Eye (tissue), 1 donor: Measurements from ENCODE around the gene ARMS2.
A peak's percentile ranks its signal among the peaks of the same experiment; 100 is the strongest.

ENCODE experiments used
- DNase-seq: peaks from one replicate; pipeline ENCODE4 v3.0.0-alpha.2; 2015

Gene ARMS2

DNA sequence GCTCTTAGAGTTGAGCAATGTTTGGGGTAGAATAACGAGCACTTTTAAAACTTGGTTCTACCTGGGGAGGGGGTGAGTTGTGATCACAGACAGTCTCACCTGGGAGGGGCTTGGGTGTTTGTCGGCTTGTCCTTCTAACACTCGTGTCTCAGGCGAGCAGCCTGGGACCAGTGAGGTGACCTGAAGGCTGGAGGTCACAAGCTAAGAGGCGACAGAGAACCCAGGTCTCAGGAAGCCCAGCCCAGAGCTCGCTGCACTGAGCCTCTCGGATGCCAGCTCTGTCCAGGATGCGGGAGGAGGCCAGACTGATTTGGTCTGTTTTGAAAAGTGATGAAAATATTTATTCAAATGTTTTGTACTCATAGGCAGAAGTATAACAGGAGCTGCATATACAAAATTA is 18.7 kb downstream of the ARMS2 start:
- DNase-seq: no peak

DNA sequence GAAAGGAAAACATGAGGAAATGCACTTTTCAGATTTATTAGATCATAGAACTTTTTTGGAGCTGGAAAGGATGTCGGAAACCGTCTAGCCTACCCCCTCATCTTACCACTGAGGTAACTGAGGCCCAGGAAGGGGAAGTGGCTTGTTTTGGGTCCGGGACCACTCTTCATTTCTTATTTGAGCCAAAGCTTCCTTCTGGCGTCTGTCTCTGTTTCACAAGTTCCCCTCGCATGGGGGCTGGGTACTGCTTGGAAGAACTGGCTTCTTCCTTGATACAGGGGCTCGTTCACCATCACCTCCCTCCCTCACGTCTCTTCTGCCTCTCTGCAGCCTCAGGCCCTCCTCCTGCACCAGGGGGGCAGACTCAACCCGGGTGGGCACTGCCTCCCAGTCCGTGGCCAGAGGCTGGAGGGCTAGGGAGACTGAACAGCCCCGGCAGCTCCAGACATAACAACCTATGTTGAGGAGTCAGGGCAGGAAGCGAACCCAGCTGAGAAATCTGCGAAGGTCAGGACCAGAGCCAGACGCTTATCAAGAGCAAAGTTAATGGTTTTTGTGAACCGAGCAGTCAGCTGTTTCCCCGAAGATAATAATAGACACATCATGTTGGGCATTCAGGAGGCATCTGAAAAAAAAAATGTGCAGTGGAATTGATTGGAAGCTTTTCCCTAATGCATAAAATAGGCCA is 19.8 kb downstream of the ARMS2 start:
- peak; percentile 56 for DNase-seq

DNA sequence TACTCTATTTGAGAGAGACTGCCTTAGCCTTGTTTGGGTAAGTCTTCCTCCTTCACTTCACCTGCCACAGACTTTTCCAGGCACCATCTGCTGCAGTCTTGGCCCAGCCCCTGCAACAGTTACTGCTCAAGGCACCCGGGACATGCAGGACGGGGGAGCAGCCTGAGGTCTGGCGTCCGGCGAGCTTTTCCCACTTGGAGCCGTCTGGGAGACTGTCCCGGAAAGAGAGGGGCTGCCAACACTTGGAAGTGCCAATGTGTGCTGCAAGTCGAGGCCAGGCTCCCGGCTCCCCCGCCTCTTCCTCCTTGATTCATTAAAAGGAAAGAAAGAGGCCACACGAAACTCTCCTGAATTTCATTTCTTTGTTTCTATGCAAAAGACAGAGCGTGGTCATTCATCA is 20.6 kb downstream of the ARMS2 start:
- DNase-seq: no peak

DNA sequence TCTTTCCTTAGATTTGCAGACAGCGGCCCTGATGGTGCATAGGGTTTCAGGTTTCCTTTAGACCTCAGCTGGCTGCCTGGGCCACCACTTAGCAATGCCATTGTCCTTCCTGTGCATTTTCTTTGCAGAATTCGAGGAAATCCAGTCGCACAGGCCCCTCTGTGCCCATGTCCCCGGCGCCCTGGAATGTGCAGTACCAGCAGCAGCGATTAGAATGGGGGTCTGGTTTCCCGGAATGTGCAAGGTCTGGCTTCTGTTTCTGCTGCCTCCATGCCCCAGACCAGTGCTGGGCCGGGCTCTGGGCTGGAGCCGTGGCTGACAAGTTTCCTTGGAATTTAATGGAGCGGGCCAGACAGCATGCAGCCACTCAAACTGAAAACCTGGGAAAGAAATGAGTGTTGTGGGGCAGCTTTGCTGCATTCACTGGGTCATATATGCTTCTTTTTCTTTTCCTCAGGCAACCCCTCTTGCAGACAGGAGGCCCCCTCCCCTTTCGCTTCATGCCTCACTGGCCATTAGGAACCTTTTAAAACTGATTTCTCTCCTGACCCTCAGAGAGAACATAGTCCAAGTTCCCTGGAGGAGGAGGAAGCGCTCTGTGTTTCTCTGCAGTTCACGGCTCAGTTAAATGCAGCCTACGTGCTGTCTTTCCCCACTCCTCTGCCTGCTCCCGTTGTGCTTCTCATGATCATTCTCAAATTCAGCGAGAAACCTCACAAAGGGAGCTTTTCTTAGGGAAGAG is 21.3 kb downstream of the ARMS2 start:
- DNase-seq: peak; percentile 85

DNA sequence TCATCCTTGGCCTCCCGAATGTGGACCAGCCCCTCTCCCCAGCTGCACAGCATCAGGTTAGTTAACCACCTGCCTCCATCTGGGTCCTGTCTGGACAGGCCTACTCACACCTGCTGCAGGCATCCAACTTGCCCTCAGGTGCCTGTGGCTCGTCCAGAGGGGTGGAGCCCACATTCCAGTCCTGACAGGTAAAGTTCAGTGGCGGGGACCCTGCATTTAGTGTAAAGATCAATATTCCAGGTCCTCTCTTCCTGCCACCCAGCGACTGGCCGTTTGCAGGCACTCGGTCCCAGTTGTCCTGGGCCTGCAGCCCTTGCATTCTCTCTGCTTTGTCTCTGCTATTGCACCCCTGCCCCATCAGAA is 21.9 kb downstream of the ARMS2 start:
- no peak for DNase-seq

DNA sequence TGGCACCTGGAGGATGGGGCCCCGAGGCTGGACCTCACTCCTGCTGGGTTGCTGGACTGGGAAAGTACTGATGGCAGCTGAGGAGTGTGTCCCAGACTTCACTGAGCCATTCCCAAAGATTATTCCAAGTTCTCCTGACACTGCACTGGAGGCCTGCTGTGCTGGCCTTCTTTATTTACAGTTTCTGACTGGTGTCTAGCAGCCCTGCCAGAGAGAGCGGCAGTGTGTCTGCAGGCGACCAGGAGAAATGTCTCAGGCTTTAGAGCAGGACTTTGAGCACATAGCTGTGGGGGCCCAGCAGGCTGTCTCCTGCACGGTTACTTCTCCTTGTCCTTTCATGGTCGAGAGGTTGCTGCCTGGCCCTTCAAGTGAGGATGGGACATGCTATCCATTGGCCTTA is 23.0 kb downstream of the ARMS2 start:
- no peak for DNase-seq

DNA sequence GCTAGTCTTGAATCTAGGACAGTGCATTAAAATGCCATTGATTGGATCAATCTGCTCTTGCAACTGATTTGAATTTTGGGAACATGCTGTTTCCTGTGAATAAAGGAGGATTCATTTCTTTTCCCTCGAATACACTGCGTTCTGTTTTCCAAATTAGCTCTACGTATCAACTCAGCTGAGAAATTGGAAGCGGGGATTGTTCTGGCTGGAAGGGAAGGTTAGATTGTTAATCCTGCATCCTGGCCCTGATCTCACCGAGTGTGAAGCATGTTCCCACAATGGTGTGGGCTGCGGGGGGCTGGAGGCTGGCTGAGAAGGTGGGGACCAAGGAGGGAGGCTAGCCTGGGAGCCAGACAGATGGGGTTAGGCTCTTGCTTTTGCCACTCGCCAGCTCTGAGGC is 24.5 kb downstream of the ARMS2 start:
- DNase-seq: no peak

DNA sequence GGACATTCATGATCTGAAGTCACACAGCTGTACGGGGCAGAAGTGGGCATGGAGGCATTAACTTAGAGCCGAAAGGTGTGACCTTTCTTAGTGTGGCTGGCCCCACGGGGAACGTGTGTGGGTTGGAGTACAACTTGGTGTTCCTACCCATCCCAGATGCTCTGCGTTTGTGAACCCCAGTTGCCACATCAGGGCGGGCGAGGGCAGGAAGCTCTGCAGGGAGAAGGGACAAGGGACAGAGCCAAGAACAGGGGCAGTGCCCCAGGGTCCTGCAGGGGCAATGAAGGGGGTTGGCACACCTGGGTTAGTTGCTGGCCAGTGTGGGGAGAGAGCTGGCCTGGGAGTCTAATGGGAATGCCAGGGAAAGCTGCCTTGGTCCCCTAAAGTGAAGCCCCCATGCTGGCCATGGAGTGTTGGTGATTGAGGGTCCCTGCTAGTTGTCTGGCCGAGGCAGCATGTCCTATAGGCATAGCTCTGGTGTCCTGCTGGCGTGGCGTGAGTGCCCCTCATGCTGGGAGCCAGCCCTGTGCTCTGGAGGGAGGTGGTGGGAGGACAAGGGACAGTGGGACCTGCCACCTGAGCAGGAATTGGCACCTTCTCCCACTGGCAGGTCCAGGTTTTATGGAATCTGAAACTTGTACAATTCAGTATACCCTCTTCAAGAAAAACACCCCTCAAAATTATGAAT is 25.8 kb downstream of the ARMS2 start:
- DNase-seq: no peak

DNA sequence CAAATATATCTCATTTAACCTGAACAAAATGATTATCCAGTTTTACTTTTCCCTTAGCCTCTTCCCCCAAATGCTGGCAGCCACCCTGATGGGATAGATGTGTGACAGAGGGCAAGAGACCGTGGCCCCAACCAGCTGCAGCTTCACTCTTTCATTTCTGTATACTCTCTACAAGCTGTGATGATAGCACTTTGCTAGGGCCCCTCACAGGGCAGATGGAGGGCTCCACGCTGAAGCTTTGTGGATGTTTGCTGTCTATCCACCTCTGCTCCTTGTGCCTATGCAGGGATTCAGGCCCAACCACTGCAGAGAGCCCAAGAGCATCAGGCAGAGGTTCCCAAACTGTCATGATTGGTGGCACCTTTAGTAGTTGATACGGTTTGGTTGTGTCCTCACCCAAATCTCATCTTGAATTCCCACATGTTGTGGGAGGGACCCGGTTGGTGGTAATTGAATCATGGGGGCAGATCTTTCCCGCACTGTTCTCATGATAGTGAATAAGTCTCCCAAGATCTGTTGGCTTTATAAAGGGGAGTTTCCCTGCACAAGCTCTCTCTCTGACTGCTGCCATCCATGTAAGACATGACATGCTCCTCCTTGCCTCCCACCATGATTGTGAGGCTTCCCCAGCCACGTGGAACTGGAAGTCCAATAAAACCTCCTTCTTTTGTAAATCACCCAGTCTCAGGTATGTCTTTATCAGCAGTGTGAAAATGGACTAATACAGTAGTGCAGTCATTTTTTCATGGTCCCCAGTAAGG is 27.0 kb downstream of the ARMS2 start:
- DNase-seq: no peak

DNA sequence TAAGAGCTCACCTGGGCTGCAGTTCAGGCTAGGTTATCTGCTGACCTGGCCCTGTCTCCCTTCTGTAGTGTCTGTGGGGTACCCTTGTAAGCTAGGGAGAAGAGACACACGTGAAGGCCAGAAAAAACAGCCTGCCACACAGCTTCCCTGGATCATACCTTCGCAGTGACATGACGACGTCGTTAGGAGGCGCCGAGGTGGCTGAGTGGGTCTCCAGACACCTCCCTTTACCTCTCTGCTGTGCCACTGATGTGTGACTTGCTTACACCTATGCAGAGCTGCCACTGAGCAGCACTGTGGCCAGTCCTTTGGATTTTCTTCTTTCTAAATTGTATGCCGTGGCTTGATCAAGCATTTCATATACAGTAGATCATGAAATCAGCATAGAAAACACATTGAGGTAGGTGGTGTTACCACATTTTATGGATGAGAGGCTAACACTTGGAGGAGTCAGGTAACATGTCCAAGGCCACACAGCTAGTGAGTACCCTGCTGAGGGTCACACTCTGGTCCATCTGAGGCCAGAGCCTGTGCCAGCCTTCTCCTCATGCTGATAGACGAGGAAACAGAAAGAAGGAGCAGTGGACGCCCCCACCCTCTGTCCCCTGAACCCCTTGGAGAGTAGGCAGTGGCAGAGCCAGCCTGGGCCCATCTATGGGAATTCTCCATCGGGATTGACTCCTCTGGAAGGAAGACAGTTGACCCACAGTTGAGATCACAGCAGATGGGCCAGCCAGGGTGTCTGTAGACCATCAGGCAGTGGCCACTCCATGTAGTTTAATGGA is 30.0 kb downstream of the ARMS2 start:
- no peak for DNase-seq

DNA sequence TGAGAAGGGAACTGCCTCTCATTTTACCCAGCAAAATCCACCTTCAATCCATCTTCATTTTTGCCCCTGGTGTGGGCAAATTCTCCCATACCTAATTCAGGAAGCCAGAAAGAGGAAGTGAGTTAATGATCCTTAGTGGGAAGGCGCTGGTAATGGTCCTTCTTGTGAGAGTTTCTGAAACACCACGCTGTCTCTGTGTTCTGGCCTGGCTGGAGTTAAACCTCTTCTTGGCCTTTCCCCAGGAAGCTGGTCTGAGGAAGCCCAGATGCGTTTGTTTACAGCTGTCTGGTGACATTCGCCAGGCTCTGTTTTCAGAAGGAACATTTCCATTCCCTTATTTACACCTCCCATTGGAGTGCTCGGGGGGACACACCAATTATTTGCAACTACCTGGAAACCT is 31.2 kb downstream of the ARMS2 start:
- DNase-seq: no peak

DNA sequence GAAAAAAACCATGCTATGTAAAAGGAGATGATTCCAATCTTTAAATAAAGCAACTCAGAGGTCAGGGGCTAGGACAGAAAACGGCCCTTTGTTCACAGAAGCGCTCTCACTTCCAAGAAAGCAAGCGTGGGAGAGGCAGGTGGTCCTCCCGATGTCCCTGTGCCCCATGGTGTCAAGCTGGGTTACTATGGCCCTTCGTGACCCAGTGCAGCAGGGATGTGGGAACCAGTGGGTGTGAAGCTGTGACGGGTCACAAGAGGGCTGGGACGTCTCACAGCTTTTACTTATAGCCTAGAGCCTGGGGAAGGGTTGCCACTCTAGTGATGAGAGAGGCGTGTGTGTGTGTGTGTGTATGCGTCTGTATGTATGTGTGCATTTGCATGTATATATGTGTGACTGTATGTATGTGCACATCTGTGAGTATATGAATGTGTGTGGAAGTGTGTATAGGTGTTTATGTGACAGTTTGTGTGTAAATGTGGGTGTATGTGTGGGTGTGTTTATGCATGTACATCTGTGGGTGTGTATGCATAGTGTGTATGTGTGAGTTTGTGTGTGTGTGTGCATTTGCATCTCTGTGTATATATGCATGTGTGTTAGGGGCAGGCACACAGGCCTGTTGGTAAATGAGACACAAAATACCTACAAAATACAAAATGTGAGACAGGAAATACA is 32.1 kb downstream of the ARMS2 start:
- DNase-seq: peak; percentile 42

DNA sequence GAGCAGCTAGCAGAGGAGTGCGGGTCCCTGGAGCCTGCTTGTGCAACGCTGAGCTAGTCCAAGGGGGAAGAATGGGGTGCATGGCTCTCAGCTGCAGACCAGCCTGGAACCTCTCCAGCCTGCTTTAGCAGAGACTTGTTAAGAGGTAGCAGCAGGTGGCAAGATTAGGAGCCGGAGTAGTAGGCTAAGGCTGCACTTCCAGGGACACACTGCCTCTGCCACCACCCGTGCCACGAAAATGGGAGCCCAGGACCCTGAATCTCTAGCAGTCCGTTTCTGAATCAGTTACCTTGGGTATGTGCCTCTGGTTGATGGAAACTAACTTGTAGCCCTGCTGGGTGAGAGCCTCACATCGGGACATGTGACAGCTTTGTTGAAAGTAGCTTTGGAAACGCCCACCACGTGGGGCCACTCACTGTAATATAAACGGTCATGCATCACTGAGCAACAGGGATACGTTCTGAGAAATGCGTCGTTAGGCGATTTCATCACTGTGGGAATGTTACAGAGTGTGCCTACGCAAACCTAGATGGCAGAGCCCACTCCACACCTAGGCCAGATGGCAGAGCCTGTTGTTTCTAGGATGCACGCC is 32.8 kb downstream of the ARMS2 start:
- DNase-seq: peak; percentile 84

DNA sequence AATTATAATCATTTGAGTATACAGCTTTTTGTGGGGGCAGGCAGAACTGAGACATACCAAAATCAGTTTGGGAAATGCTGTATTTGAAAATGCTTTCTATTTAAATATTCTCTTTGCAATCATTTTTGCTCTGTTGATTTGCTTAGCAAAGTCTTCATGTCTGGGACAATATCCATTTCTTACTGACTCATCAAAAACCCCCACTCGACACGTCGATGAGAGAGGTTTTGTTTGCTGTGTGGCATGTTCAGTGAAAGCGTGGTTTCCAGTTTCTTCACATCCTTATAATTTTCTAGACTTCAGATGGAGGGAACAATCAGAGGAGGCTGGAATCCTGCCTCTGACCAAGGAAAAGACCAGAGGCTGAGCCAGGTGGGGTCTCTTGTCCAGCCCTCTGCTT is 35.8 kb downstream of the ARMS2 start:
- no peak for DNase-seq

DNA sequence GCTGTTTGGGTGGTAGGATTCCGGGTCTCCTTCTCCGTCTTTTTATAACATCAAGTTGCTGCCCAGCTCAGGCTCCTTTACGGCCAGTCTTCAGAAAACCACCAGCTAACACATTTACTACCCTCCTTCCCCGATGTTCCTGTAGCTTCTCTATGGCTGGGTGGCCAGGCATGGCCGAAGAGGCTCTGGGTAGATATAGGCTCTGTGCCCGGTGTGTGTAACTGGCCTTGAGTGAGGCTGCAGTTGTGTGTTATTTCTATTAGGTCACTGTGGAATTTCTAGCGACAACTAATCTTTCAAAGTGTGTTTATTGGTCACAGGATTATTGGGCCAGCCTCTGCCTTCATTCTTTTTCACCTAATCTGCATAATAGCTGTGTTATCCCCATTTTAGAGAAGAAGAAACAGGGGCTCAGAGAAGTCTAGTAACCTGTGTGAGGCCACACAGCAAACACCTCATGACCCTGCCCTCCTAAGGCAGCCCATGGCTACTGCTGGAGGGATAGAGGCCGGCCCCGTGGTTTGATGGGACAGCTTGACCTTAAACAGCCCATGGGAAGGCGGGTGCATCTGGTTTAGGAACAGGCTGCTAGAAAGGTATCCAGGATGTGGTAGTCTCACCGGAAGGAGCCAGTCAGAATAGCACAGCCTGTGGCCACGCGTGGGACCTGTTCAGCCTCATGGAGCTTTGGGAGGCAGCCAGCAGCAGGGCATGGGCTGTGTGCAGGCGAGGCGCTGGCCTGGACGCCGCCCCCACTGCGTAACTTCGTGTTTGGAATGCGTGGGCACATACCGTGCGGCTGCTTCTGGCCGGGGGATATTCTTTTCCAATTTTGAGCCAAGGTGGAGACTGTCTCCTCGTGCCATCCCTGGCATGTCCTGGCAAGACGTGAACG is 36.6 kb downstream of the ARMS2 start:
- no peak for DNase-seq

DNA sequence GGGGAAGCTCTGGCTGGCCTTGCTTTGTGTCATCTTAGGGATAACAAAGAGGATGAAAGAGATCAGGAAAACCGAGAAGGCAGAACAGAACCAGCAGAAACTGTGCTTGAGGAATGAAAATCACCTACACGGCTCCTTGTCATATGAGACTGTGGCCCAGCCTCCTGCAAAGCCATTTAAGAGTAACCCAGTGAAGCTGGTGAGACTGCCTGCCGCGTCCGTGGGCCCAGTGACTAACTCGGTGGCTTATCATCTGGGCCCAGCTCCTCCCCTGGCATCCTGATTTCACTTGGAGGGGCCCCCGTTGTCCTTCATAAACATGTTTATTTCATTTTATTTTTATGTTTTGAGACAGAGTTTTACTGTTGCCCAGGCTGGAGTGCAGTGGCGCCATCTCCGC is 37.6 kb downstream of the ARMS2 start:
- no peak for DNase-seq

DNA sequence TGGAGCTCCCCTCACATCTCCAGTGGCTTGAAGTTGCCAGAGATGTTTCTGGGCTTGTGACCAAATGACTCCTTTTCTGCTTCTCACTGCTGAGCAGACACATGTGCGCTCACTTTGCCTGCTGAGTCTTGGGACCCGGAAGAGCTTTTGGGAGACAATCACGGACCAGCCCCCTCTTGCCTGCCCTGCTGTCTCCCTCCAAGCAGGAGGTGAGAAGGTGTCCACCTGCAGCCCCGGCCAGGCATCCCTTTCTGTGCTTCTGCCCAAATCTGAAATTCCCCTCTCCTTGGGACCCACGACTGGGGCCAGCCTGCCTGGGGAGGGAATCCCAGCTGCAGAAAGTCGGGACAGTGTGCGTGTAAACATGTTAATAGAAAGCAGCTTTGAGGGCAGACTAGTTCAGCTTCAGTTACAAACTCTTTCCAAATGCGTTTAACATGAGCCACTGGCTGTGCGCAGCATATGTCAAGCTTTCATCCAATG is 38.6 kb downstream of the ARMS2 start:
- DNase-seq: peak; percentile 73

DNA sequence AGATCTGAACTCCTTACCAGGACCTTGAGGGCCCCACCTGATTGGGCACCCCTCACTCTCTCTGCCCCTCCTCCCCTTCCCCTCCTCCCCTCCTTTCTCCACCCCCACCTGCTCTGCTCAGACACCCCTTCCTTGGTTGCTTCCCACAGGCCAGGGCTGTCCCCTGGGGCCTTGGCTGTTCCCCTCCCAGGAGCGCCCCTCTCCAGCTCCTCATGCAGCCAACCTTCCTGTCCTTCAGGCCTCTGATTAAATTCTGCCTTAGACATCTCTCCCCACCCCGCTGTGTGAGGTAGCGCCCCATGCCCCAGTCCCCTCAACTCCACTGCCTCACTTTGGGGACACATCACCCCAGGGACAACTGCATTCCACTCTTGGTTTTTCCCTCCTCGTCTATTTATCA is 39.3 kb downstream of the ARMS2 start:
- DNase-seq: no peak

DNA sequence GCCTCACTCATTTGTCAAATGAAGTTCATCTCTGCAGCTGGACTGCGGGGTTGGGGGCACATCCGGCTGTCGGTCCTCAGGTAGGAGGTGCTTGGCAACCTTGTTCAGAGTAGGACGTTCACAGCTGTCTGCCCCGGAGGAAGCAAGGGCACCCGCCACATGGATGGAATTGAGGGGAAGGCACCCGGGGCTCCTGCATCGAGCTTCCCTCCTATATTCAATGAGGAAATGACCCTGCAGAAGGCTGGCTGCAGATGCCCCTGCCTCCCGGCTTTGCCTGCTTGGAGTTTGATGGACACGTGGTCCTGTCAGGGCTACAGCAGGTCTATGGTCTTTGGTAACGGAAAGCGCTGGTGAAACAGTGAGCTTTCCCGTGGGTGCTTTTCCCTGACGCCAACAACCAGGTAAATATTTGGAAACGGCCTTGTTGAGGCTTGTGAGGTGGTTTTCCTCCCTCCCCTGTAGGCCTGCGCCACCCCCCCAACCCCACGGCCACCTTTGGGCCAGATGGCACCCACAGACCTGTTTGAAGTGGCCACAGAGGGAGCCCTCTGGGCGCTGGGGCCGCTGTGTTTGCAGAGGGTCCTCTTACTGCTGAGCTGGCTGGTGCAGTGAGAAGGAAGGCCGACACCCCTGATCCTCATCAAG is 39.8 kb downstream of the ARMS2 start:
- no peak for DNase-seq

DNA sequence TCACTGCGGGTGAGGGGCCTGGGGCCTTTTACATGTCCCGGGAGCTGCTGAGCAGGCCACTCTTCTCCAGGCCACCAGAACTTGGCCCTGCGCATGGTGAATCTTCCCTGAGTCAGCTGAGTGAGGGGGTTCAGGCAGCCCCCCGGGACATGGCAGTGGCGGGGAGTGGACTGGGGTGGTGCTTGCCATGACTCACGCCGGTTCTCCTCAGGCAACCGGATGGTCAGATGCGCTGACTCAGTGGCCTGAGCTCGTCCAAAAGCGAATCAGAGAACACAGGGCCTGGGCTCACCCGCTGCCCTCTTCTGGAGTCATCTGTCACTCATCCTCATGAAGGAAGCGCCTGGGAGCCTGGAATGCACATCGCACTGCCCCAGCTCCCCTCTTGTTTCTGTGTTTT is 40.4 kb downstream of the ARMS2 start:
- DNase-seq: no peak
